Stomach (tissue), 4 donors: ENCODE data around the gene ENO3.

Experiments used
- EP300 ChIP-seq: sonication (generic); formaldehyde crosslinking; IDR thresholded peaks from one replicate; pipeline ENCODE4 v1.6.1; 2017; ENCODE audit warnings: antibody characterized with exemption
- TF ChIP-seq, protein P1 (sequence below), 7 experiments: fragments of 450-650 bp in 4 of 7; fragments of 200-600 bp in 3 of 7; sonication (generic) in 3 of 7; IDR thresholded peaks; one replicate each; pipeline ENCODE4 v1.5.1; 2016 to 2019; ENCODE audit warnings: antibody characterized with exemption in 7 of 7, control low read depth in 2 of 7, mild to moderate bottlenecking in 1 of 7

DNA sequence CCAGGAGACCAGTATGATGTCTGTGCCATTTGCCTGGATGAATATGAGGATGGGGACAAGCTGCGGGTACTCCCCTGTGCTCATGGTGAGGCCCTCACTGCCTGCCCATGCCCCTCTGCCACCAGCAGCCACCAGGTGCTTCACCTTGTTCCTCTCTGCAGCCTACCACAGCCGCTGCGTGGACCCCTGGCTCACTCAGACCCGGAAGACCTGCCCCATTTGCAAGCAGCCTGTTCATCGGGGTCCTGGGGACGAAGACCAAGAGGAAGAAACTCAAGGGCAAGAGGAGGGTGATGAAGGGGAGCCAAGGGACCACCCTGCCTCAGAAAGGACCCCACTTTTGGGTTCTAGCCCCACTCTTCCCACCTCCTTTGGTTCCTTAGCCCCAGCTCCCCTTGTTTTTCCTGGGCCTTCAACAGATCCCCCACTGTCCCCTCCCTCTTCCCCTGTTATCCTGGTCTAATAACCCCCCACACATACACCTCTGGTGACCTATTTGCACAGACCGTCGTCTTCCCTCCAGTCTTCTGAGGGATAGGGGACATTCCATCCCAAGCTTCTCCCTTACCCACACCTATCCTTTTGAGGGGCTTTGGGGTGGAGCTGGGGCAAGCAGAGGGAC, 6.3 kb upstream of the ENO3 start:
- TF ChIP-seq, protein P1, sequence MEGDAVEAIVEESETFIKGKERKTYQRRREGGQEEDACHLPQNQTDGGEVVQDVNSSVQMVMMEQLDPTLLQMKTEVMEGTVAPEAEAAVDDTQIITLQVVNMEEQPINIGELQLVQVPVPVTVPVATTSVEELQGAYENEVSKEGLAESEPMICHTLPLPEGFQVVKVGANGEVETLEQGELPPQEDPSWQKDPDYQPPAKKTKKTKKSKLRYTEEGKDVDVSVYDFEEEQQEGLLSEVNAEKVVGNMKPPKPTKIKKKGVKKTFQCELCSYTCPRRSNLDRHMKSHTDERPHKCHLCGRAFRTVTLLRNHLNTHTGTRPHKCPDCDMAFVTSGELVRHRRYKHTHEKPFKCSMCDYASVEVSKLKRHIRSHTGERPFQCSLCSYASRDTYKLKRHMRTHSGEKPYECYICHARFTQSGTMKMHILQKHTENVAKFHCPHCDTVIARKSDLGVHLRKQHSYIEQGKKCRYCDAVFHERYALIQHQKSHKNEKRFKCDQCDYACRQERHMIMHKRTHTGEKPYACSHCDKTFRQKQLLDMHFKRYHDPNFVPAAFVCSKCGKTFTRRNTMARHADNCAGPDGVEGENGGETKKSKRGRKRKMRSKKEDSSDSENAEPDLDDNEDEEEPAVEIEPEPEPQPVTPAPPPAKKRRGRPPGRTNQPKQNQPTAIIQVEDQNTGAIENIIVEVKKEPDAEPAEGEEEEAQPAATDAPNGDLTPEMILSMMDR (IDR thresholded peaks at IDR 0.05) = no peak
- no peak for TF ChIP-seq EP300
